Measurements from ENCODE around the gene AKAP8L.
"Not testable (repeated sequence)": the region's sequence is repeated elsewhere in the genome, so short reads cannot be mapped to it uniquely, and the experiment has no call there.

Gene AKAP8L

GRCh38 chr19:15397236-15397635 is 21.6 kb downstream of the AKAP8L start:
- H3K27ac ChIP-seq (ENCODE audit: low read depth, low read length) = no peak overlapping the region
- no peaks in the 10 kb centered on the region for H3K27me3 ChIP-seq (ENCODE audit: control insufficient read depth, insufficient read depth, low read length)
- H3K9ac ChIP-seq (ENCODE audit: low read length) = no peak overlapping the region
- peaks cover 56% of the 10 kb centered on the region for H3K36me3 ChIP-seq (ENCODE audit: control insufficient read depth, insufficient read depth, low read length)
- H3K4me3 ChIP-seq (ENCODE audit: low read length) = no peak overlapping the region
- peaks cover 8% of the 10 kb centered on the region for H3K4me1 ChIP-seq (ENCODE audit: control insufficient read depth, insufficient read depth, low read length)

GRCh38 chr19:15396436-15396835 is 22.4 kb downstream of the AKAP8L start:
- Histone ChIP-seq H3K4me1 (ENCODE audit: control insufficient read depth, insufficient read depth, low read length) (peaks cover under 1% of the 10 kb centered on the region), H3K36me3 (ENCODE audit: control insufficient read depth, insufficient read depth, low read length) (peaks cover 52% of the 10 kb centered on the region), H3K9ac (ENCODE audit: low read length) (no peak overlapping the region), H3K4me3 (ENCODE audit: low read length) (no peak overlapping the region), H3K27ac (ENCODE audit: low read depth, low read length) (no peak overlapping the region), H3K27me3 (ENCODE audit: control insufficient read depth, insufficient read depth, low read length) (no peaks in the 10 kb centered on the region)

- H3K27ac ChIP-seq (ENCODE audit: low read depth, low read length); H3K9ac ChIP-seq (ENCODE audit: low read length); H3K4me1 ChIP-seq (ENCODE audit: control insufficient read depth, insufficient read depth, low read length); H3K27me3 ChIP-seq (ENCODE audit: control insufficient read depth, insufficient read depth, low read length); H3K4me3 ChIP-seq (ENCODE audit: low read length): not testable (repeated sequence)
- peaks cover 40% of the 10 kb centered on the region for H3K36me3 ChIP-seq (ENCODE audit: control insufficient read depth, insufficient read depth, low read length)
These were observed 23.5 kb downstream of the AKAP8L start for GRCh38 chr19:15395251-15395650.

GRCh38 chr19:15394426-15394825 is 24.4 kb downstream of the AKAP8L start:
- H3K9ac ChIP-seq (ENCODE audit: low read length) = no peak overlapping the region
- peaks cover 35% of the 10 kb centered on the region for H3K36me3 ChIP-seq (ENCODE audit: control insufficient read depth, insufficient read depth, low read length)
- no peak overlapping the region for H3K4me3 ChIP-seq (ENCODE audit: low read length)
- no peaks in the 10 kb centered on the region for H3K27me3 ChIP-seq (ENCODE audit: control insufficient read depth, insufficient read depth, low read length)
- H3K27ac ChIP-seq (ENCODE audit: low read depth, low read length) = no peak overlapping the region
- no peaks in the 10 kb centered on the region for H3K4me1 ChIP-seq (ENCODE audit: control insufficient read depth, insufficient read depth, low read length)

GRCh38 chr19:15393963-15394362 is 24.8 kb downstream of the AKAP8L start:
- Histone ChIP-seq H3K4me1 (ENCODE audit: control insufficient read depth, insufficient read depth, low read length) (no peaks in the 10 kb centered on the region), H3K4me3 (ENCODE audit: low read length) (no peak overlapping the region), H3K27ac (ENCODE audit: low read depth, low read length) (no peak overlapping the region), H3K36me3 (ENCODE audit: control insufficient read depth, insufficient read depth, low read length) (peaks cover 30% of the 10 kb centered on the region), H3K27me3 (ENCODE audit: control insufficient read depth, insufficient read depth, low read length) (no peaks in the 10 kb centered on the region), H3K9ac (ENCODE audit: low read length) (no peak overlapping the region)

- Histone ChIP-seq H3K4me1 (ENCODE audit: control insufficient read depth, insufficient read depth, low read length) (no peaks in the 10 kb centered on the region), H3K9ac (ENCODE audit: low read length) (no peak overlapping the region), H3K4me3 (ENCODE audit: low read length) (no peak overlapping the region), H3K27me3 (ENCODE audit: control insufficient read depth, insufficient read depth, low read length) (no peaks in the 10 kb centered on the region), H3K27ac (ENCODE audit: low read depth, low read length) (no peak overlapping the region), H3K36me3 (ENCODE audit: control insufficient read depth, insufficient read depth, low read length) (peaks cover 8% of the 10 kb centered on the region)
These were observed 28.0 kb downstream of the AKAP8L start for GRCh38 chr19:15390814-15391213.

- Histone ChIP-seq H3K36me3 (ENCODE audit: control insufficient read depth, insufficient read depth, low read length) (peaks cover 6% of the 10 kb centered on the region), H3K27ac (ENCODE audit: low read depth, low read length) (no peak overlapping the region), H3K4me1 (ENCODE audit: control insufficient read depth, insufficient read depth, low read length) (peaks cover 11% of the 10 kb centered on the region), H3K4me3 (ENCODE audit: low read length) (no peak overlapping the region), H3K9ac (ENCODE audit: low read length) (no peak overlapping the region), H3K27me3 (ENCODE audit: control insufficient read depth, insufficient read depth, low read length) (no peaks in the 10 kb centered on the region)
These were observed 36.9 kb downstream of the AKAP8L start for GRCh38 chr19:15381864-15382263.

GRCh38 chr19:15381429-15381828 is 37.4 kb downstream of the AKAP8L start:
- Histone ChIP-seq H3K27me3 (ENCODE audit: control insufficient read depth, insufficient read depth, low read length) (no peaks in the 10 kb centered on the region), H3K27ac (ENCODE audit: low read depth, low read length) (no peak overlapping the region), H3K4me3 (ENCODE audit: low read length) (no peak overlapping the region), H3K4me1 (ENCODE audit: control insufficient read depth, insufficient read depth, low read length) (peaks cover 11% of the 10 kb centered on the region), H3K9ac (ENCODE audit: low read length) (no peak overlapping the region), H3K36me3 (ENCODE audit: control insufficient read depth, insufficient read depth, low read length) (peaks cover 4% of the 10 kb centered on the region)

GRCh38 chr19:15379999-15380647 is 38.7 kb downstream of the AKAP8L start:
- H3K36me3 ChIP-seq (ENCODE audit: control insufficient read depth, insufficient read depth, low read length) = peaks cover 2% of the 10 kb centered on the region
- H3K27ac ChIP-seq (ENCODE audit: low read depth, low read length) = peak overlapping the region; percentile 78
- H3K27me3 ChIP-seq (ENCODE audit: control insufficient read depth, insufficient read depth, low read length) = no peaks in the 10 kb centered on the region
- peak overlapping the region; percentile 13 for H3K9ac ChIP-seq (ENCODE audit: low read length)
- peak overlapping the region; percentile 73 for H3K4me3 ChIP-seq (ENCODE audit: low read length)
- H3K4me1 ChIP-seq (ENCODE audit: control insufficient read depth, insufficient read depth, low read length) = peaks cover 11% of the 10 kb centered on the region

GRCh38 chr19:15379083-15379998 is 39.4 kb downstream of the AKAP8L start, which contains the start of gene AKAP8:
Gene AKAP8, minus strand, starts transcription at chr19:15379787. Its CDS starts 56 bp downstream, at chr19:15379731.
- Histone ChIP-seq H3K36me3 (ENCODE audit: control insufficient read depth, insufficient read depth, low read length) (peaks cover 2% of the 10 kb centered on the region), H3K27ac (ENCODE audit: low read depth, low read length) (peak within 1 kb of the TSS; percentile 99), H3K4me1 (ENCODE audit: control insufficient read depth, insufficient read depth, low read length) (peaks cover 11% of the 10 kb centered on the region), H3K4me3 (ENCODE audit: low read length) (peak within 1 kb of the TSS; percentile 92), H3K9ac (ENCODE audit: low read length) (peak within 1 kb of the TSS; percentile 60), H3K27me3 (ENCODE audit: control insufficient read depth, insufficient read depth, low read length) (no peaks in the 10 kb centered on the region)

GRCh38 chr19:15378534-15379082 is 40.2 kb downstream of the AKAP8L start:
- H3K36me3 ChIP-seq (ENCODE audit: control insufficient read depth, insufficient read depth, low read length) = peaks cover 5% of the 10 kb centered on the region
- H3K9ac ChIP-seq (ENCODE audit: low read length) = peak overlapping the region; percentile 60
- no peaks in the 10 kb centered on the region for H3K27me3 ChIP-seq (ENCODE audit: control insufficient read depth, insufficient read depth, low read length)
- H3K4me3 ChIP-seq (ENCODE audit: low read length) = peak overlapping the region; percentile 92
- peaks cover 11% of the 10 kb centered on the region for H3K4me1 ChIP-seq (ENCODE audit: control insufficient read depth, insufficient read depth, low read length)
- peak overlapping the region; percentile 99 for H3K27ac ChIP-seq (ENCODE audit: low read depth, low read length)

GRCh38 chr19:15374796-15375440 is 43.9 kb downstream of the AKAP8L start:
- no peaks in the 10 kb centered on the region for H3K27me3 ChIP-seq (ENCODE audit: control insufficient read depth, insufficient read depth, low read length)
- H3K27ac ChIP-seq (ENCODE audit: low read depth, low read length) = no peak overlapping the region
- no peak overlapping the region for H3K4me3 ChIP-seq (ENCODE audit: low read length)
- H3K4me1 ChIP-seq (ENCODE audit: control insufficient read depth, insufficient read depth, low read length) = peaks cover 11% of the 10 kb centered on the region
- no peak overlapping the region for H3K9ac ChIP-seq (ENCODE audit: low read length)
- peaks cover 24% of the 10 kb centered on the region for H3K36me3 ChIP-seq (ENCODE audit: control insufficient read depth, insufficient read depth, low read length)
